Measurements from ENCODE around the gene ACTA2. TPM values are rescaled to one million over a fixed set of nuclear protein-coding genes. Genes with fewer than 3 reads are reported as not detected.

ACTA2 gene
- total RNA-seq, 1 experiment from 2014 or later, result not detected

DNA sequence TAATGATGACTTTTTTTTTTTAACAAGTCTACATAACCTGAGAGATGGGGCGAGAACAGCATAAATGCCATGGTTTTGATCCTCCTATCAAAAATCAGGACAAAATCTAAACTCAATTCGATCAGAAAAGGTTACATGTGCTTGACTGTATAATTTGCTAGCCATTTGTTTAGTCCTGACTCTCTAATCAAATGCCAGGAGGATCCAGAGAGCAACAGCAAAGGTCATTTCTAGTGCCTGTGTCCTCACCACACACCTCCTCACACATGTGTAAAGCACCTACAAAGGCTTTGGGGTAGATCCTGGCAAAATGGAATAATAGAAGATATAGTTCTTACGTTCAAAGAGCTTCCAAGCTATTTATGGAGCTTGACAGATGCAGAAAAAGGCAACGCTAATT lies 27.0 kb upstream of the ACTA2 start:
- no peak overlapping the region for H3K4me3 ChIP-seq (ENCODE audit: low read depth, low read length)
- ChIA-PET CTCF (no interaction called here), POLR2A (no interaction called here)
- Mint-ChIP-seq H3K4me3 (ENCODE audit: unreplicated experiment) (no peak overlapping the region), H3K9me3 (ENCODE audit: unreplicated experiment) (no peaks in the 10 kb centered on the region), H3K36me3 (ENCODE audit: insufficient read depth, unreplicated experiment) (no peaks in the 10 kb centered on the region), H3K27me3 (ENCODE audit: insufficient read depth, unreplicated experiment) (peaks cover 3% of the 10 kb centered on the region), H3K27ac (ENCODE audit: unreplicated experiment) (no peak overlapping the region), H3K4me1 (ENCODE audit: low read depth, unreplicated experiment) (peaks cover 6% of the 10 kb centered on the region)
- H3K9me3 ChIP-seq, result no peaks in the 10 kb centered on the region
- H3K27me3 ChIP-seq (replicated peaks; ENCODE audit: control insufficient read depth, insufficient read depth, low read length), result no peaks in the 10 kb centered on the region; the same call in 1 of the 2 replicates
- BruUV-seq (replicated peaks), result no TSS peak
- TF ChIP-seq, protein P1, sequence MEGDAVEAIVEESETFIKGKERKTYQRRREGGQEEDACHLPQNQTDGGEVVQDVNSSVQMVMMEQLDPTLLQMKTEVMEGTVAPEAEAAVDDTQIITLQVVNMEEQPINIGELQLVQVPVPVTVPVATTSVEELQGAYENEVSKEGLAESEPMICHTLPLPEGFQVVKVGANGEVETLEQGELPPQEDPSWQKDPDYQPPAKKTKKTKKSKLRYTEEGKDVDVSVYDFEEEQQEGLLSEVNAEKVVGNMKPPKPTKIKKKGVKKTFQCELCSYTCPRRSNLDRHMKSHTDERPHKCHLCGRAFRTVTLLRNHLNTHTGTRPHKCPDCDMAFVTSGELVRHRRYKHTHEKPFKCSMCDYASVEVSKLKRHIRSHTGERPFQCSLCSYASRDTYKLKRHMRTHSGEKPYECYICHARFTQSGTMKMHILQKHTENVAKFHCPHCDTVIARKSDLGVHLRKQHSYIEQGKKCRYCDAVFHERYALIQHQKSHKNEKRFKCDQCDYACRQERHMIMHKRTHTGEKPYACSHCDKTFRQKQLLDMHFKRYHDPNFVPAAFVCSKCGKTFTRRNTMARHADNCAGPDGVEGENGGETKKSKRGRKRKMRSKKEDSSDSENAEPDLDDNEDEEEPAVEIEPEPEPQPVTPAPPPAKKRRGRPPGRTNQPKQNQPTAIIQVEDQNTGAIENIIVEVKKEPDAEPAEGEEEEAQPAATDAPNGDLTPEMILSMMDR (IDR thresholded peaks at IDR 0.05; ENCODE audit: insufficient read depth in 1 of 2, low read depth in 1 of 2, low read length in 1 of 2, severe bottlenecking in 1 of 2, unreplicated experiment in 1 of 2), result no peak
- intact Hi-C loops (cut with micrococcal nuclease; ENCODE audit: unreplicated experiment), result no loop called here
- H3K4me1 ChIP-seq, result peaks cover 5% of the 10 kb centered on the region; the same call in 1 of the 2 replicates
- no peak for DNase-seq
- H3K36me3 ChIP-seq (ENCODE audit: control insufficient read depth, insufficient read depth, low read length), result no peaks in the 10 kb centered on the region

DNA sequence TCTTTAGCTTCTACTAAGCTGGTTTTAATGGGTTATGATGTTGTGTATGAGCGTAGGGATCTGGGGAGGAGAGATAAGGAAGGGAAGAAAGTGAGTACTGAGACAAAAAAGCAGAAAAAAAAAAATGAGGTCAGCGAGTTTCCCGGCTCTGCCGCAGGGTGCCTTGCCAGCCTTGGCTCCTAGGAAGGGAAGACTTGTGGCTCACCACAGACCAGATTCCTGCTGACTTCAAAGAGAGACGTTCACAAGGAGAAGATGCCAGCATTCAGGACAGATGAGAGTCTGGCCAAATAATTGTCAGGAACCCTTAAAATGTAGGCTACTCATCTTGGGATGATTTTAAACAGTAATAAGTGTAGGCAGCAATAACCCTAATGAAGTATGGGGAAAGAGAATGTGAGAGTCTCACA lies 26.6 kb upstream of the ACTA2 start:
- Mint-ChIP-seq H3K4me3 (ENCODE audit: unreplicated experiment) (no peak overlapping the region), H3K27ac (ENCODE audit: unreplicated experiment) (no peak overlapping the region), H3K4me1 (ENCODE audit: low read depth, unreplicated experiment) (peaks cover 6% of the 10 kb centered on the region), H3K9me3 (ENCODE audit: unreplicated experiment) (no peaks in the 10 kb centered on the region), H3K27me3 (ENCODE audit: insufficient read depth, unreplicated experiment) (peaks cover 3% of the 10 kb centered on the region), H3K36me3 (ENCODE audit: insufficient read depth, unreplicated experiment) (no peaks in the 10 kb centered on the region)
- H3K4me3 ChIP-seq (ENCODE audit: low read depth, low read length), result no peak overlapping the region
- H3K4me1 ChIP-seq, result peaks cover 5% of the 10 kb centered on the region; the same call in 1 of the 2 replicates
- ChIA-PET POLR2A (no interaction called here), CTCF (no interaction called here)
- BruUV-seq (replicated peaks), result no TSS peak
- no peaks in the 10 kb centered on the region; the same call in 1 of the 2 replicates for H3K27me3 ChIP-seq (replicated peaks; ENCODE audit: control insufficient read depth, insufficient read depth, low read length)
- intact Hi-C loops (cut with micrococcal nuclease; ENCODE audit: unreplicated experiment), result no loop called here
- H3K9me3 ChIP-seq, result no peaks in the 10 kb centered on the region
- H3K36me3 ChIP-seq (ENCODE audit: control insufficient read depth, insufficient read depth, low read length), result no peaks in the 10 kb centered on the region
- DNase-seq, result no peak
- TF ChIP-seq, protein P1 (IDR thresholded peaks at IDR 0.05; ENCODE audit: insufficient read depth in 1 of 2, low read depth in 1 of 2, low read length in 1 of 2, severe bottlenecking in 1 of 2, unreplicated experiment in 1 of 2), result no peak

DNA sequence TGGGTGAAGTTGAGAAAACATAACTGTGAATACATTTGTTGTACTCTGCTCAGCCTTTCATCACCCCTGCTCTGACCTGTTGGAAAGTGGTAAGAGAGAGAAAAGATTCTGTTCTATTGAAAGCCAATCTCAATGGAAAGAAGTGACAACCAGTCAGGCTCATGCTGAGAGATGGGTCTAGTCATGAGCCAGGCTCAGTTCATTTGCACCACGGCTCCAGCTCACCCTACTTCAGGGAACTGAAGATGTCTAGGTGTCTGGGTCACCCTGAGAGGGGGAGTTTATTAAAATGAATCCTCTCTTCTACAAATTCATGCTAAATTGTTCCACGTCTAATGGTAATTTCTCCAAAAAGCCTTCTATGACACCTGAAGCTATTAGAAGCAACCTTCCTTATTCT lies 25.9 kb upstream of the ACTA2 start:
- intact Hi-C loops (cut with micrococcal nuclease; ENCODE audit: unreplicated experiment), result no loop called here
- Mint-ChIP-seq H3K4me1 (ENCODE audit: low read depth, unreplicated experiment) (peaks cover 6% of the 10 kb centered on the region), H3K4me3 (ENCODE audit: unreplicated experiment) (no peak overlapping the region), H3K27me3 (ENCODE audit: insufficient read depth, unreplicated experiment) (peaks cover 3% of the 10 kb centered on the region), H3K36me3 (ENCODE audit: insufficient read depth, unreplicated experiment) (no peaks in the 10 kb centered on the region), H3K9me3 (ENCODE audit: unreplicated experiment) (no peaks in the 10 kb centered on the region), H3K27ac (ENCODE audit: unreplicated experiment) (no peak overlapping the region)
- TF ChIP-seq, protein P1 (IDR thresholded peaks at IDR 0.05; ENCODE audit: insufficient read depth in 1 of 2, low read depth in 1 of 2, low read length in 1 of 2, severe bottlenecking in 1 of 2, unreplicated experiment in 1 of 2), result no peak
- Histone ChIP-seq H3K4me3 (ENCODE audit: low read depth, low read length) (no peak overlapping the region), H3K4me1 (peaks cover 5% of the 10 kb centered on the region; the same call in 1 of the 2 replicates), H3K27me3 (replicated peaks; ENCODE audit: control insufficient read depth, insufficient read depth, low read length) (no peaks in the 10 kb centered on the region), H3K36me3 (ENCODE audit: control insufficient read depth, insufficient read depth, low read length) (no peaks in the 10 kb centered on the region), H3K9me3 (no peaks in the 10 kb centered on the region)
- no peak for DNase-seq
- no TSS peak for BruUV-seq (replicated peaks)
- ChIA-PET CTCF (no interaction called here), POLR2A (no interaction called here)
